HG03354 (cell line): ENCODE measurements around the gene CXXC5.
"Not testable (repeated sequence)": the region's sequence is repeated elsewhere in the genome, so short reads cannot be mapped to it uniquely, and the experiment has no call there.

Experiments used
- ATAC-seq: cut with Tn5 transposase; IDR thresholded peaks from one replicate; pipeline ENCODE4 v1.9.1; 2021; ENCODE audit warnings: mild to moderate bottlenecking; ENCODE audit not compliant: unreplicated experiment, poor library complexity, severe bottlenecking

CXXC5 gene

GRCh38 chr5:139726248-139726647 lies 78.1 kb downstream of the CXXC5 start:
- no peak for ATAC-seq

GRCh38 chr5:139727615-139728014 lies 79.5 kb downstream of the CXXC5 start:
- not testable (repeated sequence) for ATAC-seq

GRCh38 chr5:139731281-139731680 lies 83.1 kb downstream of the CXXC5 start:
- ATAC-seq = no peak

- ATAC-seq = no peak
These were observed 83.9 kb downstream of the CXXC5 start for GRCh38 chr5:139732019-139732418.

- ATAC-seq = no peak
These were observed 85.0 kb downstream of the CXXC5 start for GRCh38 chr5:139733010-139733688.
